HepG2 (cell line): ENCODE results near the gene PRSS53. TPM values are rescaled to one million over a fixed set of nuclear protein-coding genes. Genes with fewer than 3 reads are reported as not detected.

ENCODE experiments used
- ASH2L ChIP-seq: fragments of 300-600, 200-600 bp; sonication (generic); IDR thresholded peaks from 2 replicates; pipeline ENCODE4 v1.7.0; 2017; ENCODE audit warnings: low read depth, mild to moderate bottlenecking, moderate library complexity, mixed read lengths, low read length; ENCODE audit not compliant: insufficient read length
- ATF3 ChIP-seq: sonication (generic); formaldehyde crosslinking; IDR thresholded peaks from 2 replicates; pipeline ENCODE4 v1.4.0; 2020; ENCODE audit warnings: missing genetic modification reagents
- ATF5 ChIP-seq: sonication (generic); formaldehyde crosslinking; IDR thresholded peaks from 2 replicates; pipeline ENCODE4 v1.4.0; 2020; ENCODE audit warnings: mild to moderate bottlenecking, low read depth, missing genetic modification reagents
- CBX2 ChIP-seq, 2 experiments: fragments of 200-600 bp in 1 of 2; sonication (generic); formaldehyde crosslinking in 1 of 2; IDR thresholded peaks; 2 replicates each; pipeline versions ENCODE4 v1.7.0 to v1.8.1; 2018 to 2022; ENCODE audit warnings: low read depth in 2 of 2, low read length in 1 of 2, mild to moderate bottlenecking in 1 of 2, missing genetic modification reagents in 1 of 2
- CCDC6 ChIP-seq: sonication (generic); formaldehyde crosslinking; IDR thresholded peaks from 2 replicates; pipeline ENCODE4 v1.8.1; 2022; ENCODE audit warnings: mild to moderate bottlenecking, missing genetic modification reagents, moderate library complexity
- DMAP1 ChIP-seq: IDR thresholded peaks from 2 replicates; pipeline ENCODE4 v1.6.1; 2016
- ETV6 ChIP-seq: sonication (generic); formaldehyde crosslinking; conservative IDR thresholded peaks from 2 replicates; pipeline ENCODE4 v1.4.0; 2020; ENCODE audit warnings: missing genetic modification reagents
- HNF4A ChIP-seq: sonication (generic); formaldehyde crosslinking; IDR thresholded peaks from 2 replicates; pipeline ENCODE4 v1.4.0; 2020; ENCODE audit warnings: missing genetic modification reagents
- MLX ChIP-seq: IDR thresholded peaks from 2 replicates; pipeline ENCODE4 v1.6.1; 2016
- NFYC ChIP-seq: IDR thresholded peaks from 2 replicates; pipeline ENCODE4 v1.6.1; 2016; ENCODE audit warnings: missing genetic modification reagents, missing compliant biosample characterization
- RXRB ChIP-seq: IDR thresholded peaks from 2 replicates; pipeline ENCODE4 v1.6.1; 2016; ENCODE audit warnings: borderline replicate concordance, missing genetic modification reagents, missing compliant biosample characterization
- TCF12 ChIP-seq, 2 experiments: fragments of 450-650 bp in 1 of 2; sonication (generic) in 1 of 2; formaldehyde crosslinking in 1 of 2; IDR thresholded peaks; 2 replicates each; pipeline versions ENCODE4 v1.6.1 to v1.8.0; 2017 to 2022; ENCODE audit warnings: antibody characterized with exemption in 1 of 2, mild to moderate bottlenecking in 1 of 2, missing genetic modification reagents in 1 of 2, moderate library complexity in 1 of 2
- THAP11 ChIP-seq: IDR thresholded peaks from 2 replicates; pipeline ENCODE4 v1.6.1; 2016; ENCODE audit warnings: missing biosample characterization, missing genetic modification reagents
- UBTF ChIP-seq: sonication (generic); formaldehyde crosslinking; IDR thresholded peaks from 2 replicates; pipeline ENCODE4 v1.4.0; 2020; ENCODE audit warnings: mild to moderate bottlenecking, missing genetic modification reagents
- XRCC5 ChIP-seq: fragments of 200-400 bp; formaldehyde crosslinking; optimal IDR thresholded peaks from 2 replicates; pipeline ENCODE3; 2017; ENCODE audit warnings: mild to moderate bottlenecking, low read length
- ZHX1 ChIP-seq: sonication (generic); formaldehyde crosslinking; IDR thresholded peaks from 2 replicates; pipeline ENCODE4 v1.8.1; 2022; ENCODE audit warnings: low read depth, mild to moderate bottlenecking, missing genetic modification reagents
- ZNF574 ChIP-seq: sonication (generic); formaldehyde crosslinking; IDR thresholded peaks from 2 replicates; pipeline ENCODE4 v1.4.0; 2020; ENCODE audit warnings: missing genetic modification reagents
- ZSCAN25 ChIP-seq: sonication (generic); formaldehyde crosslinking; IDR thresholded peaks from 2 replicates; pipeline ENCODE4 v1.8.0; 2022; ENCODE audit warnings: mild to moderate bottlenecking, missing genetic modification reagents
- polyA plus RNA-seq, 8 experiments: library from polyadenylated mRNA; depleted of rRNA in 3 of 8; stranded (reverse) in 7 of 8; unstranded in 1 of 8; fragments of >200 nt; fragmentation: Illumina TruSeq in 4 of 8; extraction: Trizol in 4 of 8; gene quantifications; 2 replicates each; pipeline versions ENCODE4 v1.2.1 to v1.2.3, GENCODE V29; 2011 to 2016; ENCODE audit warnings: low read depth in 4 of 8, missing spikeins in 1 of 8, mixed read lengths in 1 of 8; ENCODE audit not compliant: insufficient read depth in 1 of 8
- total RNA-seq, 5 experiments: library from RNA; depleted of rRNA; stranded (reverse); fragments of >200 nt; fragmentation: Illumina TruSeq; extraction: Trizol; gene quantifications; 2 replicates each; pipeline ENCODE4 v1.2.3, GENCODE V29; 2016; ENCODE audit warnings: low read depth in 1 of 5

PRSS53 gene
- total and polyA plus RNA-seq, 2 of the 13 experiments (the other 11 are each of a cell fraction or from before 2014, with no cell fraction given): 2.2 to 7.4 TPM

GRCh38 chr16:31073970-31074813, 14.6 kb downstream of the PRSS53 start, which contains the start of the genes ZNF646 and ZNF668 (continued):
- TF ChIP-seq HNF4A (CRISPR knock-in tag) (peak; percentile 44; the same call in 1 of the 2 replicates), NFYC (peak; percentile 62), TCF12 (IDR thresholded peaks at IDR 0.05) (no peak), TCF12 (CRISPR knock-in tag; IDR thresholded peaks at IDR 0.05) (peak; percentile 31; the same call in 1 of the 2 replicates), ZHX1 (CRISPR knock-in tag) (peak; percentile 39; the same call in 1 of the 2 replicates), UBTF (CRISPR knock-in tag) (peak; percentile 89), DMAP1 (CRISPR knock-in tag) (peak; percentile 85), ATF5 (CRISPR knock-in tag) (no peak), ATF3 (CRISPR knock-in tag) (no peak), ASH2L (no peak), XRCC5 (peak; percentile 87), ZNF574 (CRISPR knock-in tag) (peak; percentile 96), CCDC6 (CRISPR knock-in tag) (peak; percentile 30; the same call in 1 of the 2 replicates), MLX (peak; percentile 58), ETV6 (peak; percentile 83; the same call in 1 of the 2 replicates), THAP11 (CRISPR knock-in tag) (peak; percentile 96), ZSCAN25 (peak; percentile 62; the same call in 1 of the 2 replicates), RXRB (CRISPR knock-in tag) (peak; percentile 78), CBX2 (IDR thresholded peaks at IDR 0.05; ENCODE audit: low read depth, low read length) (no peak), CBX2 (CRISPR knock-in tag; IDR thresholded peaks at IDR 0.05; ENCODE audit: low read depth) (no peak)
